ENCODE results near the gene KLHL8.

GRCh38 chr4:87196146-87196545, 24.3 kb downstream of the KLHL8 start:
- no peak for TF ChIP-seq CTCF (IDR thresholded peaks at IDR 0.05)
- no peak for TF ChIP-seq POLR2A (IDR thresholded peaks at IDR 0.05)
- TF ChIP-seq POLR2AphosphoS5 (IDR thresholded peaks at IDR 0.05): no peak

Measured in prostate gland (tissue), 2 donors.